WTC11 (cell line): ENCODE measurements around the gene COL9A2.

Experiments used
- CTCF ChIP-seq: fragments of 200-600 bp; IDR thresholded peaks from 2 replicates; pipeline ENCODE4 v1.8.0; 2022; ENCODE audit warnings: antibody characterized with exemption
- HMGXB4 ChIP-seq: sonication (generic); formaldehyde crosslinking; IDR thresholded peaks from 2 replicates; pipeline ENCODE4 v1.8.1; 2023; ENCODE audit warnings: mild to moderate bottlenecking, moderate library complexity, missing genetic modification reagents
- JAZF1 ChIP-seq: fragments of 250-450 bp; sonication (Bioruptor Pico); IDR thresholded peaks from 2 replicates; pipeline ENCODE4 v1.9.0; 2021; ENCODE audit warnings: moderate library complexity, mild to moderate bottlenecking, inconsistent platforms
- SP1 ChIP-seq: sonication (generic); formaldehyde crosslinking; conservative IDR thresholded peaks from 2 replicates; pipeline ENCODE4 v1.8.1; 2022; ENCODE audit warnings: missing genetic modification reagents
- ZNF317 ChIP-seq: sonication (generic); formaldehyde crosslinking; IDR thresholded peaks from 2 replicates; pipeline ENCODE4 v1.8.1; 2023; ENCODE audit warnings: low read depth, mild to moderate bottlenecking, moderate library complexity, missing genetic modification reagents, borderline replicate concordance
- ZNF416 ChIP-seq: fragments of 250-450 bp; sonication (Bioruptor Pico); IDR thresholded peaks from 2 replicates; pipeline ENCODE4 v1.9.0; 2021; ENCODE audit warnings: mild to moderate bottlenecking, inconsistent platforms

- TF ChIP-seq ZNF317 (CRISPR knock-in tag) = no peak
- TF ChIP-seq JAZF1 = no peak
- TF ChIP-seq ZNF416 (CRISPR knock-in tag) = no peak
- 0 out of 2 replicates have a peak, but pooled peaks have one; percentile 45 for TF ChIP-seq HMGXB4
- TF ChIP-seq CTCF = peak; percentile 96
- TF ChIP-seq SP1 (CRISPR knock-in tag) = no peak
Measured at GRCh38 chr1:40315239-40315794, 1.8 kb downstream of the COL9A2 start.
